Choroid plexus epithelial cell (primary cell): Measurements from ENCODE around the gene SCYL3.
A peak's percentile ranks its signal among the peaks of the same experiment; 100 is the strongest.

Experiments used
- DNase-seq: peaks from one replicate; pipeline ENCODE4 v3.0.0-alpha.2; 2010; ENCODE audit warnings: low read depth
- H3K4me3 ChIP-seq: 2 replicates; pipeline ENCODE4 v1.5.1; 2011; ENCODE audit warnings: low read depth, mild to moderate bottlenecking, control low read depth, low read length, moderate library complexity
- CTCF ChIP-seq: conservative IDR thresholded peaks from 2 replicates; pipeline ENCODE4 v1.5.1; 2011; ENCODE audit warnings: low read depth, mild to moderate bottlenecking, control low read depth, inconsistent platforms, low read length, moderate library complexity

Gene SCYL3, protein sequence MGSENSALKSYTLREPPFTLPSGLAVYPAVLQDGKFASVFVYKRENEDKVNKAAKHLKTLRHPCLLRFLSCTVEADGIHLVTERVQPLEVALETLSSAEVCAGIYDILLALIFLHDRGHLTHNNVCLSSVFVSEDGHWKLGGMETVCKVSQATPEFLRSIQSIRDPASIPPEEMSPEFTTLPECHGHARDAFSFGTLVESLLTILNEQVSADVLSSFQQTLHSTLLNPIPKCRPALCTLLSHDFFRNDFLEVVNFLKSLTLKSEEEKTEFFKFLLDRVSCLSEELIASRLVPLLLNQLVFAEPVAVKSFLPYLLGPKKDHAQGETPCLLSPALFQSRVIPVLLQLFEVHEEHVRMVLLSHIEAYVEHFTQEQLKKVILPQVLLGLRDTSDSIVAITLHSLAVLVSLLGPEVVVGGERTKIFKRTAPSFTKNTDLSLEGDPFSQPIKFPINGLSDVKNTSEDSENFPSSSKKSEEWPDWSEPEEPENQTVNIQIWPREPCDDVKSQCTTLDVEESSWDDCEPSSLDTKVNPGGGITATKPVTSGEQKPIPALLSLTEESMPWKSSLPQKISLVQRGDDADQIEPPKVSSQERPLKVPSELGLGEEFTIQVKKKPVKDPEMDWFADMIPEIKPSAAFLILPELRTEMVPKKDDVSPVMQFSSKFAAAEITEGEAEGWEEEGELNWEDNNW

GRCh38 chr1:169893645-169894423, at the start of gene SCYL3:
Gene SCYL3 (minus strand): TSS chr1:169893896. CDS start chr1:169888840, 5,056 bp downstream.
- TF ChIP-seq CTCF: no peak
- peak; percentile 99 for DNase-seq
- H3K4me3 ChIP-seq: peak within 1 kb of the TSS; percentile 93

DNA sequence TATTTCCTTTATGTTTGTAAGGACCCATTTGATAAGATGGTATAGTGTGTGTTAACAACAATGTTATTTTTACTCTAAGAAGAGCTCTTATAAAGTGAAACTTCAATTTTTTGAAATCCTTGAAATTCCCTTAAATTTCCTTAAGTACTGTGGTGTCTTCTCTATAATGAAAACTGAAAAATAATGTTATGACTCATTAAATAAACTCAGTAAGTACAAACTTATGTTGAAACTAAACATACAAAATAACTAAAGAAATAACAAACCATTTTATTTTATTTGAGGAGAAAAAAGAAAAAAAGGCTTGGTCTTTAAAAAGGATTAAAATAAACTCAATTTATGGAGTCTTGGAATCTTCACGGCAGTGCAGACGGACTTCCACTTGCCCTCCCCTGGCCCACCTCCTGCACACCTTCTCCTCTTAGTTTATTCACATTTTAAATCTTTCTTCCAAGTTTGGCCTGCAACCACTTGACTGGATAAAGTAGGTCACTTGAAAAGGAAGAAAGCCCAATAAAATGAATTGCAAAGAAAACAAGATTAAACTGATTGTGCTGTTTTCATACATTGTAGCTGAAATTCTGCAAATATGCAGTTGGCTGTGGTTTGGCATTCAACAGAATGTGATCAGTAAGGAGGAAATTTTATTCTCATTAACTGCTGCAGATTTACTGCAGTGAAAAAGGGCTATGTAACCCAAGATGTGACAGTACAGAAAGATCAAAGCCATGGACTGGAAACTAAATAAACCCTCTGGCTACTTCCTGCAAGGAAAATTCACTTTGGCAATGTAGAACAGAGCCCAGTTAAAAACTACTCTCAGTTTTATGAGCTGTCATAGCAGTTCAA, 48.5 kb upstream of the SCYL3 start:
- DNase-seq: peak; percentile 53
- TF ChIP-seq CTCF: no peak

GRCh38 chr1:169933984-169934725, 40.5 kb upstream of the SCYL3 start:
- no peak for TF ChIP-seq CTCF
- DNase-seq: peak; percentile 75
- no peak overlapping the region for H3K4me3 ChIP-seq

More for the DNA sequence above, 48.5 kb upstream of the SCYL3 start:
- no peak overlapping the region for H3K4me3 ChIP-seq

GRCh38 chr1:169931795-169932231, 38.1 kb upstream of the SCYL3 start:
- DNase-seq: peak; percentile 19
- H3K4me3 ChIP-seq: no peak overlapping the region
- no peak for TF ChIP-seq CTCF

DNA sequence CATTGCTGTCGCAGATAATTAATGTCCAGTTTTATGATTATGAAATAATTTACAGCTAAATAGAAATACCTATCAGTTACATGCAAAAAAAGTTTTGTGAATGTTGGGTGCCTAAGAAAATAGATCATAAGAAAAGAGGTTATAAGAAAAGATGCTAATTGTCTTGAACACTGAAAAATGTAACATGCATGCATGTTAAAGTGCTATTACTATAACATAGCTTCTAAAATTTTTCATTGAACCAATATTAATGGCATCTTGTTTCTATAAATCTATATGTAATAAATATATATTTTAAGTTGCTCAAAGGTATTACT, 35.5 kb upstream of the SCYL3 start:
- no peak for DNase-seq
- no peak for TF ChIP-seq CTCF
- no peak overlapping the region for H3K4me3 ChIP-seq
